OCI-M2 (cell line): Measurements from ENCODE around the gene ARL15.
"Not testable (repeated sequence)": the region's sequence is repeated elsewhere in the genome, so short reads cannot be mapped to it uniquely, and the experiment has no call there.

Experiments
- DNase-seq: peaks from one replicate; lab custom pipeline; 2025; ENCODE audit not compliant: unreplicated experiment; lab: John Stamatoyannopoulos, UW

The ARL15 gene

GRCh38 chr5:54103871-54104270 is 206.5 kb downstream of the ARL15 start:
- DNase-seq = no peak

- DNase-seq = no peak
Measured at GRCh38 chr5:54098267-54098666, 212.1 kb downstream of the ARL15 start.

GRCh38 chr5:54095969-54096368 is 214.4 kb downstream of the ARL15 start:
- no peak for DNase-seq

- DNase-seq = no peak
Measured at GRCh38 chr5:54094706-54095105, 215.7 kb downstream of the ARL15 start.

DNA sequence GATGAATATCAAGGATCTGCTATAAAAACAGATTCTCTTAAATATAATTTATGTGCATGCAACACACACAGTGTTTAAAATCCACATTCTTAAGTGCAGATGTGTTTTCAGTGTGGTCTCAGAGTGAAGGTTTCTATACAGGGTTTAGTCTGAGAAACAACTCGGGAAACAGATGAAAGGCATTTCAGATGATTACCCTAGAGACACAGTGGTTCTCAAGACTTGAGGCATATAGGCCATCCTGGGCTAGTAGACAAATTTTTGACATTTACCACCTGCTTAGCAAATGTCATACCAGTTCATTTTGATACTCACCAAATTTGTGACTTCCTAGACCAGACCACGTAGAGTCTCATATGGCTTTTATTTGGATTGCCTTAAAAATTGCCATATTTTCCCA is 216.5 kb downstream of the ARL15 start:
- no peak for DNase-seq

DNA sequence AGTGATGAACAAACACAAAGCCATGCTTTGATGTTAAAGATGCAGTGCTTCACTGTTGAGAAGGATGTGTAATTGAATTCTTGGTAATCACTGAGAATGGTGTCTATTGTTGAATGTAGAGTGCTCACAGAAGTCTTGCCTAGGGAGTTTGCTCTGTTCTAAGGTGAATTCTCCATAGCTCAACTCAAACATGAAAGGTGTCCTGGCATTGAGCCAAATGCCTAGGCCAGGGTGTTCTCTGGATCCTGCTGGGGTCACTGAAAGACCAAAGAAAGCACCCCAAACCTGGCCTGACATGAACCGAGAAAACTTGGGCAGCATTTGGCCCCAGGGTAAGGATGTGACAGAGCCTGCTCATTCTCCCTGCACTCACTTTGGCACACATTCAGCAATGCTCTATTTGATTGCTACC is 217.3 kb downstream of the ARL15 start:
- no peak for DNase-seq

DNA sequence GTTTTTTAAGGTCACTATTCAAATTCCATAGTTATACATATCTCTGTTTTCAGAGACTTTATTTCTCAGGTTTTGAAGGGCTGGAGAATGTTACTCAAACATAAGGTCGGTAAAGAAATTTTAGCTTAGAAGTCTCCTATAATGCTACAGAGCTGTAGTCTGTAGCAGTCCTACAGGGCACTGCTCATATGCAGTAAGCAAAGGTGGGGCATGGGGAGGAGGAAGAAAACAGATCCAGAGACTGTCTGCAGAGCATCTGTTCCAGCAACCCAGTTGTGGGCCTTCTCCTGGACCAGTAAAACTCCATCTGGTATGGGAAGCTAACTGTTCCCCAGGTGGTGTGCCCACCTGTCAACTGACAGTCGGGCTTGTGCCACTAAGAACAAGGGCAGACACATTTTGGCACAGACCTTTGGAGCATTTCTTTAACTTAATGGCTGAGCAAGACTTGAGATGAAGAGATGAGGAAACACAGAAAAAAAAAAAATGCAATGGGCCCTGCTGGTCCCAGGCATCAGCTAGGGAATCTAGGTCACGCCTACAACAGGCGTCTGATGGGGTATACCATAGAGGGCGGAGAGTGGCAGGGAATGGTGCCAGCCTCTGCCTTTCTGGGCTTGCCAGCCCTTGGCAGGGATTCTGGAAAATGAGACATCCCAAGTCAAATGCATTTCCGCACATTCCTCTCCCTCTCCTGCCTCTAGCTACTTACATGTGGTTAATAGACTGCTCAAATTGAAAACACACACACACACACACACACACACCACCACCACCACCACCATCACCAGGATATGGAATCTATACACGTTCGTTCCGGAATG is 218.9 kb downstream of the ARL15 start:
- DNase-seq = no peak

- DNase-seq = no peak
Measured at GRCh38 chr5:54090495-54091120, 219.8 kb downstream of the ARL15 start.

- DNase-seq = no peak
Measured at GRCh38 chr5:54088081-54088480, 222.3 kb downstream of the ARL15 start.

- no peak for DNase-seq
Measured at GRCh38 chr5:54087436-54087835, 222.9 kb downstream of the ARL15 start.

- DNase-seq = no peak
Measured at GRCh38 chr5:54086191-54086590, 224.2 kb downstream of the ARL15 start.

GRCh38 chr5:54084696-54085095 is 225.7 kb downstream of the ARL15 start:
- DNase-seq = no peak

DNA sequence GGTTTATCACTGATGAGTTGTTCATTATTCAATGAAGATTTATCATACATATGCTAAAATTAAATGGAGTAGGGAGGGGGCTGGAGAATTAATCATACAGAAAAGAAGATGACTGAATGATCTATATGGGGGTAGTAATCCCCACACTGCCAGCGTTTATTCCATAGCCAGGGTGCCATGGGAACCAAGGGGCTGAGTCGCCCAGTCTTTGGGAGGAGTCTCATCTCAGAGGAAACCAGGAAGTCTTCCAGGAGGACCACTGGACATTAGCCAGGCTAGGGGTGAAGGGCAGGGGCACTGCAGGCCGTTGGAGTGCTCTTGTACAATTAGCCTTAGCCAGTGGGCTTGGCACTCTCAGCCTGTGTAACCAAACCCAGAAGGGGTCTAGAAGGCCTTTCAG is 226.5 kb downstream of the ARL15 start:
- DNase-seq = no peak

- DNase-seq = no peak
Measured at GRCh38 chr5:54083245-54083644, 227.1 kb downstream of the ARL15 start.

DNA sequence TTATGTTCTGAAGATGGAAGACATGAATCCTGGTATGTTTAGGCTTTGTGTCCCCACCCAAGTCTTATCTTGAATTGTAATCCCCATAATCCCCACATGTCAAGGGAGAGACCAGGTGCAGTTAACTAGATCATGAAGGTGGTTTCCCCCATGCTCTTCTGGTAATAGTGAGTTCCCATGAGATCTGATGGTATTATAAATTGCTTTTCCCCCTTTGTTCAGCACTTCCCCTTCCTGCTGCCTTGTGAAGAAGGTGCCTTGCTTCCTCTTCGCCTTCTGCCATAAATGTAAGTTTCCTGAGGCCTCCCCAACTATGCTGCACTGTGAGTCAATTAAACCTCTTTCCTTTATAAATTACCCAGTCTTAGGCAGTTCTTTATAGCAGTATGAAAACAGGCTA is 229.0 kb downstream of the ARL15 start:
- DNase-seq = no peak

GRCh38 chr5:54080831-54081230 is 229.5 kb downstream of the ARL15 start:
- no peak for DNase-seq

DNA sequence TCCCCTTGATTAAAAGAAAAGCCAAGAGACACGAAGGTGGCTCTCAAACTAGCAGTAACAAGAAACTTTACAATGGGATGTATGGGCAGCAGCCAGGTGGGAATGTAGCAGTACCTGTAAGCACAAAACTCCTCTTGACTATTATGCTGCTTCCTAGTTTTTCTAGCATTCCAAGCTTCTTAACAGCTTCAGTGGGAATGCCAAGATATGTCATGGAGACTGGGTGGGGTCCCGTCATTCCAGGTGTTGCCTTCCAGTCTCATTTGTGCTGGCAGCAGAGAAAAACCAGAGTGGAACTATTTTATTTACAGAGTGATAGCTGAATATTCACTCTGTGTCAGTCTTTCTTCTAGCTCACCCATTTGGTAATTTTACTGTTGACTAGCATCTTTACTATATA is 236.6 kb downstream of the ARL15 start:
- DNase-seq = no peak

DNA sequence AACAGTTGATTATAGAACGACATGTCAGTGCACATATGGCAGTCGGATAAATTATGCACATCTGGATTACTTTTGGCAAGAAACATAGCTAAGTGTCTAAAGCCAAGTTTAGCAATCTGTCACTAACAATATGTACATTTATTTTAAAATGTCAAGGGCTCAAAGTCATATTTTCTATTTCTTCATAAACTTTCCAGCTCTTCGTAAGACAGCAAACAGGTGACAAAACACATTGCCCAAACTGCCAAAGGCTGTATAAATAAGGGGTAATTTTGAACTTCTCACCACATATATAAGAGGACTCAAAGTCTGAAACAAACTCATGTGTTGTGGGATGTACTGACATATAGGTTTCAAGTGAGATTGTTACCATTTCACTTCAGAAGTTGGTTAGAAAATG is 237.2 kb downstream of the ARL15 start:
- DNase-seq = no peak

DNA sequence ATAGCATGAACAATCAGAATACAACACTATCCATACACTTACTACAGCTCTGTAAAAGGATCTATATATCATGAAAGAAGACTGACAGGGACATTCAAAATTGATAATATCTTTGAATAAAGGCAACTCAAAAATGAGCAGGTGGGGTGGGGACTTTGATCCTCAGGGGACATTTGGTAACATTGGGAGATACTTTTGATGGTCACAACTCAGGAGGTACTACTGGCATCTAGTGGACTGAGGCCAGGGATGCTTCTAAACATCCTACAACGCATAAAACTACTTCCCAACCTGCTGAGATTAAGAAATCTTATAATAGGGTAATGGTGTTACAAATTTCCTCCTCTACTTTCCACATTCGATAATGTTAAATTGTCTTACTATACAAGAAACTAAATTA is 243.9 kb downstream of the ARL15 start:
- DNase-seq = no peak

GRCh38 chr5:54063817-54064216 is 246.6 kb downstream of the ARL15 start:
- no peak for DNase-seq

- no peak for DNase-seq
Measured at GRCh38 chr5:54062958-54063357, 247.4 kb downstream of the ARL15 start.

DNA sequence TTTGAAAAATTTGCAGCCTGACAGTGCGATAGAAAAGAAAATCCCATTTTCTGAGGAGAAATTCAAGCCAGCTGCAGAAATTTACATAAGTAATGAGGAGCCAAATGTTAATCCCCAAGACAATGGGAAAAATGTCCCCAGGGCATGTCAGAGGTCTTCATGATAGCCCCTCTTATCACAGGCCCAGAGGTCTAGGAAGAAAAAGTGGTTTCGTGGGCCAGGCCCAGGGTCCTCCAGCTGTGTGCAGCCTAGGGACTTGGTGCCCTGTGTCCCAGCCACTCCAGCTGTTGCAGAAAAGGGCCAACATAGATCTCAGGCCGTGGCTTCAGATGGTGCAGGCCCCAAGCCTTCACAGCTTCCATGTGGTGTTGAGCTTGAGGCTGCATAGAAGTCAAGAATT is 249.5 kb downstream of the ARL15 start:
- DNase-seq = not testable (repeated sequence)

- DNase-seq = no peak
Measured at GRCh38 chr5:54049963-54050362, 260.4 kb downstream of the ARL15 start.
